Measurements from ENCODE around the gene KCTD7. TPM values are rescaled to one million over a fixed set of nuclear protein-coding genes. Genes with fewer than 3 reads are reported as not detected.
A peak's percentile ranks its signal among the peaks of the same experiment; 100 is the strongest.
"Not testable (repeated sequence)": the region's sequence is repeated elsewhere in the genome, so short reads cannot be mapped to it uniquely, and the experiment has no call there.

Gene KCTD7
- total RNA-seq, 1 donor from 2014 or later = 48.5 TPM

DNA sequence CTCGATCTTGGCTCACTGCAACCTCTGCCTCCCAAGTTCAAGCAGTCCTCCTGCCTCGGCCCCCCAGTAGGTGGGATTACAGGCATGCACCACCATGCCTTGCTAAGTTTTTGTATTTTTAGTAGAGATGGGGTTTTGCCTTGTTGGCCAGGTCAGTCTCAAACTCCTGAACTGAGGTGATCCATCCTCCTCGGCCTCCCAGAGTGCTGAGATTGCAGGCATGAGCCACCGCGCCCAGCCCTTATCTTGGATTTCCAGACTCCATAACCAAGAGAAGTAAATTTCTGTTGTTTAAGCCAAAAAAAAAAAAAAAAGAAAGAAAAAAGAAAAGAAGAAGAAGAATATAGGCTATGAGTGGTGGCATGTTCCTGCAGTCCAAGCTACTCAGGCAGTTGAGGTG lies 58.5 kb downstream of the KCTD7 start:
- DNase-seq = no peak
- TF ChIP-seq, protein P1, sequence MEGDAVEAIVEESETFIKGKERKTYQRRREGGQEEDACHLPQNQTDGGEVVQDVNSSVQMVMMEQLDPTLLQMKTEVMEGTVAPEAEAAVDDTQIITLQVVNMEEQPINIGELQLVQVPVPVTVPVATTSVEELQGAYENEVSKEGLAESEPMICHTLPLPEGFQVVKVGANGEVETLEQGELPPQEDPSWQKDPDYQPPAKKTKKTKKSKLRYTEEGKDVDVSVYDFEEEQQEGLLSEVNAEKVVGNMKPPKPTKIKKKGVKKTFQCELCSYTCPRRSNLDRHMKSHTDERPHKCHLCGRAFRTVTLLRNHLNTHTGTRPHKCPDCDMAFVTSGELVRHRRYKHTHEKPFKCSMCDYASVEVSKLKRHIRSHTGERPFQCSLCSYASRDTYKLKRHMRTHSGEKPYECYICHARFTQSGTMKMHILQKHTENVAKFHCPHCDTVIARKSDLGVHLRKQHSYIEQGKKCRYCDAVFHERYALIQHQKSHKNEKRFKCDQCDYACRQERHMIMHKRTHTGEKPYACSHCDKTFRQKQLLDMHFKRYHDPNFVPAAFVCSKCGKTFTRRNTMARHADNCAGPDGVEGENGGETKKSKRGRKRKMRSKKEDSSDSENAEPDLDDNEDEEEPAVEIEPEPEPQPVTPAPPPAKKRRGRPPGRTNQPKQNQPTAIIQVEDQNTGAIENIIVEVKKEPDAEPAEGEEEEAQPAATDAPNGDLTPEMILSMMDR (IDR thresholded peaks at IDR 0.05; ENCODE audit: partially characterized antibody, unreplicated experiment) = no peak
- Mint-ChIP-seq H3K4me1 (ENCODE audit: low read depth, unreplicated experiment) (peaks cover 6% of the 10 kb centered on the region), H3K9me3 (ENCODE audit: unreplicated experiment) (no peaks in the 10 kb centered on the region), H3K4me3 (ENCODE audit: unreplicated experiment) (no peak overlapping the region), H3K27ac (ENCODE audit: unreplicated experiment) (peak overlapping the region; percentile 17), H3K36me3 (ENCODE audit: unreplicated experiment) (peaks cover 8% of the 10 kb centered on the region), H3K27me3 (ENCODE audit: unreplicated experiment) (peaks cover 7% of the 10 kb centered on the region)

DNA sequence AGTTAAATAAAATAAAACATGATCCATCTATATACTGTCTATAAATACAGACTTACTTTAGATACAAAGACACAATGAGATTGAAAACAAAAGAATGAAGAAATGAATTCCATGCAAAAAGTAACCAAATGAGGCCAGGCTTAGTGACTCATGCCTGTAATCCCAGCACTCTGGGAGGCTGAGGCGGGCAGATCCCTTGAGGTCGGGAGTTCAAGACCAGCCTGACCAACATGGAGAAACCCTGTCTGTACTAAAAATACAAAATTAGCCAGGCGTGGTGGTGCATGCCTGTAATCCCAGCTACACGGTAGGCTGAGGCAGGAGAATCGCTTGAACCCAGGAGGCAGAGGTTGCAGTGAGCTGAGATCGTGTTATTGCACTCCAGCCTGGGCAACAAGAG lies 59.0 kb downstream of the KCTD7 start:
- H3K27ac Mint-ChIP-seq (ENCODE audit: unreplicated experiment); H3K4me3 Mint-ChIP-seq (ENCODE audit: unreplicated experiment); H3K27me3 Mint-ChIP-seq (ENCODE audit: unreplicated experiment); DNase-seq; H3K4me1 Mint-ChIP-seq (ENCODE audit: low read depth, unreplicated experiment); H3K36me3 Mint-ChIP-seq (ENCODE audit: unreplicated experiment); H3K9me3 Mint-ChIP-seq (ENCODE audit: unreplicated experiment): not testable (repeated sequence)

DNA sequence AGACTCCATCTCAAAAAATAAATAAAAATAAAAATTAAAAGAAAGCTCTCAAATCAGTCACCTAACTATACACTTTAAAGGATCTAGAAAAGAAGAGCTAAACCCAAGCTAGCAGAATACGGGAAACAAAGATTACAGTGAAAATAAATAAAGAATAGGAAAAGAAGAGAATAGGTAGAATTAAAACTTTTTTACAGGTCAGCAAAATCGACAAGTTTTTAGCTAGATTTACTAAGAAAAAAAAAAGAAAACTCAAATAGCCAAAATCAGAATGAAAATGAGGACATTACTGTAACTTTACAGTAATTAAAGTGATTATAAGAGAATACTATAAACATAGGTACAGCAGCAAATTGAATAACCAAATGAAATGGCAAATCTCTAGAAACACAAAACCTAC lies 60.4 kb downstream of the KCTD7 start:
- Mint-ChIP-seq H3K9me3 (ENCODE audit: unreplicated experiment) (peaks cover under 1% of the 10 kb centered on the region), H3K4me1 (ENCODE audit: low read depth, unreplicated experiment) (peaks cover 7% of the 10 kb centered on the region), H3K4me3 (ENCODE audit: unreplicated experiment) (no peak overlapping the region), H3K27ac (ENCODE audit: unreplicated experiment) (no peak overlapping the region), H3K27me3 (ENCODE audit: unreplicated experiment) (no peaks in the 10 kb centered on the region), H3K36me3 (ENCODE audit: unreplicated experiment) (peaks cover 10% of the 10 kb centered on the region)
- no peak for DNase-seq
- TF ChIP-seq, protein P1 (IDR thresholded peaks at IDR 0.05; ENCODE audit: partially characterized antibody, unreplicated experiment) = no peak

DNA sequence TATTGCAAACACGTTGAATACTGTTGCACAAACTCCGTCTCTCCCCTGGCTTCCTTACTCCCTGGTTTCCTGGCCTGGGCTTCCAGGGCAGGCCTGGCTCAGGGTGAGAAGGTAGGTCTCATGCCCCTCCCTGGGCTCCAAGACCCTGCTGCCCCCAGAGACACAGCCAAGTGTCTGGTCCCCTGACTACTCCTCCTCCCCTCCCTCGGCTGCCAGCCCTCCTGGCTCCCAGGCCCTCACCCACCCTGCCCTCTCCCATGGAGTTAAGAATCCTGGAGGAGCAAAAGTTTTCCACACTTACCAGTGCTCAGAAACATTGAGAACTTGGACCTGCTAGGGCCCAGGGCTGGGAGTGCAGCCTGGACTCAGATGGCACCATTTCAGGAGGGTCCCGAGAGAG lies 64.7 kb downstream of the KCTD7 start:
- peaks cover 9% of the 10 kb centered on the region for H3K36me3 Mint-ChIP-seq (ENCODE audit: unreplicated experiment)
- H3K4me1 Mint-ChIP-seq (ENCODE audit: low read depth, unreplicated experiment) = peaks cover 19% of the 10 kb centered on the region
- H3K27ac Mint-ChIP-seq (ENCODE audit: unreplicated experiment) = peak overlapping the region; percentile 52
- DNase-seq = no peak
- TF ChIP-seq, protein P1 (IDR thresholded peaks at IDR 0.05; ENCODE audit: partially characterized antibody, unreplicated experiment) = no peak
- no peak overlapping the region for H3K4me3 Mint-ChIP-seq (ENCODE audit: unreplicated experiment)
- H3K9me3 Mint-ChIP-seq (ENCODE audit: unreplicated experiment) = peaks cover 10% of the 10 kb centered on the region
- peaks cover 6% of the 10 kb centered on the region for H3K27me3 Mint-ChIP-seq (ENCODE audit: unreplicated experiment)

Other genes with a start within 250 kb of the KCTD7 start
- gene RABGEF1, start 111.9 kb downstream of the KCTD7 start, total RNA-seq (ENCODE audit: unreplicated experiment) = 14.1 TPM

Data from glutamatergic neuron (in vitro differentiated cells).